WERI-Rb-1 (cell line): ENCODE measurements around the gene GHRL.

Experiments
- DNase-seq: peaks from one replicate; pipeline ENCODE4 v3.0.0-alpha.2; 2020
- H3K27ac ChIP-seq: fragments of 250-450 bp; sonication (Bioruptor Pico); 2 replicates; pipeline ENCODE4 v1.5.1; 2020; ENCODE audit warnings: mild to moderate bottlenecking, moderate library complexity
- H3K27me3 ChIP-seq: fragments of 250-450 bp; sonication (Bioruptor Pico); 2 replicates; pipeline ENCODE4 v1.5.1; 2021; ENCODE audit warnings: mild to moderate bottlenecking, low read depth, moderate library complexity; ENCODE audit not compliant: insufficient read depth, severe bottlenecking
- H3K36me3 ChIP-seq: fragments of 250-450 bp; sonication (Bioruptor Pico); 2 replicates; pipeline ENCODE4 v1.5.1; 2020; ENCODE audit warnings: mild to moderate bottlenecking, moderate library complexity
- H3K4me3 ChIP-seq: 2 replicates; pipeline ENCODE4 v1.5.1; 2011; ENCODE audit warnings: low read depth, mild to moderate bottlenecking, control low read depth, low read length
- H3K9me3 ChIP-seq: fragments of 250-450 bp; sonication (Bioruptor Pico); 2 replicates; pipeline ENCODE4 v1.5.1; 2021; ENCODE audit warnings: mild to moderate bottlenecking, moderate library complexity; ENCODE audit not compliant: severe bottlenecking
- CTCF ChIP-seq: IDR thresholded peaks from 2 replicates; pipeline ENCODE4 v1.5.1; 2011; ENCODE audit warnings: low read depth, mild to moderate bottlenecking, control low read depth, inconsistent platforms, low read length

Gene GHRL

DNA sequence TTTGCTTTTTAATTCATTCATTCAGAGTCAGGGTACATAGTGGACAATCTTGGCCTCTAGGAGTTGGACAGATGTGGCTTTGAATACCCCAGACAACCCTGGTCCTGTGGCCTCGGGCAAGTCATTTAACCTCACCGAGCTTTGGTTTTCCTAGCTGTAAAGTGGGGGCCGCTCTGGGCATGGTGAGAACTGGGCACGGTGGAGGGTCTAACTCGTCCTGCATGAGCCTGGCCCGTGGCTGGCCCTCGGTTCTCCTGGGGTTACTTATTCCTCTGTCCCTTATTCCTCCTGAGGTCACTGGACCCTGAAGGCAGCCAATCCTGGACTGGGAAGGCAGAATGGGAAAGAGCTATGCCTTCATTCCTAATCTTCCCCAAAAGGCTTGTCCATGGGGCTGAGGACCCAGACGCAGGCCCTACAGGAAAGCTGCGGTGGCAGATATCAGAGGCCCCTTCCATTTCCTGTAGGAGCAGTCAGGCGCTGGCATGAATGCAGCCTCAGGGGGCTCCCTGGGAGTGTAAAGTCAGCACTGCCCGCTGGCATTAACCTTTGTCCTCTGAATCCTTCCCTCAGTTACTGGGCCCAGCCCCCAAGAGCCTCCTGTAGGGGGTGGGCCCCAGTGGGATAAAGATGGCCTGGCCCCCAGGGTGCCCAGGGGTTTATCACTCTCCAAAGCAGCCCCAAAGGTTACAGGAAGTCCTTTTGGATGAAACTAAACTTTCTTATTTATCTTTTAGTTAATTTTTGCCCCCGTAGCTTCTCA lies 46.0 kb upstream of the GHRL start:
- no peaks in the 10 kb centered on the region for H3K36me3 ChIP-seq
- H3K4me3 ChIP-seq, result no peak overlapping the region
- TF ChIP-seq CTCF, result no peak
- no peak for DNase-seq
- H3K27me3 ChIP-seq, result no peaks in the 10 kb centered on the region
- H3K9me3 ChIP-seq, result no peaks in the 10 kb centered on the region
- no peak overlapping the region for H3K27ac ChIP-seq

GRCh38 chr3:10338164-10338470 lies 45.4 kb upstream of the GHRL start:
- H3K4me3 ChIP-seq, result no peak overlapping the region
- no peaks in the 10 kb centered on the region for H3K27me3 ChIP-seq
- no peaks in the 10 kb centered on the region for H3K9me3 ChIP-seq
- H3K27ac ChIP-seq, result no peak overlapping the region
- TF ChIP-seq CTCF, result no peak
- no peaks in the 10 kb centered on the region for H3K36me3 ChIP-seq
- no peak for DNase-seq

DNA sequence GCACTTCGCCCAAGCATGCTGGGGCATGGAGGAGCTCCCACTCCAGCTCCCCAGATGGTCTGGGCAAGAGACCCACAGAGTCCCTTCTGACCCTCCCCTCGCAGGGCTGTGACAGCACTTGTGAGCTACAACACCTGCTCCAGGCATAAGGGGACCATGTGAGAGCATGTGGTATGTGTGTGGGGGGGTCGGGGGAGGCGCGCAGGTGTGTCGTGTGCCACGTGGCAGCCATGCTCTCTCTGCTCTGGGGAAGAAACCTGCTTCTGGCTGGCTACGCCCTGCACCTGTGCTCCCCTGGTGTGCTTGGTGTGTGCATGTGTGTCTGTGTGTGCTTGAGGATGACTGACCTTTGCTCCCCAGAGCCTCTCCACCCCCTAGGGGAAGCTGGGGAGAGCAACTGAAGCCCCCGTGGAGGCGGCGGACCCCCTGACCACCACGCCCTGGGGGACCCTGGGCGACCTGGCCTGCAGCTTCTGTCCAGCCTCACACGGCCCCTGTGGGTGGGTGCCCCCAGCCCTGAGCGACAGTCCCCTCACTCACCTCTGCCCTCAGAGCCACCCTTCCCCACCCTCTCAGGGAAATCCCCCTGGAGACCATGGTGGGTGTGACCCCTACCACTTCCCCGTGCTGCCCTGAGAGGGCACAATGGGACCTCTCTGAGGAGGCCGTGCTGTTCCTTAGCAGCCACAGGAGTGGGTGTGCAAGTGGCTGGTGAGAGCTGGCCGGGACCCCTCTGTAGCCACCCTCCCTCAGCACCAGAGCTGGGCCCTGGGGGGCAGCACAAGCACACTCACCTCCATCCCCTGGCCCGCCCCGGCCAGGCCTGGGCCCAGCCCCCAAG lies 44.8 kb upstream of the GHRL start:
- Histone ChIP-seq H3K9me3 (no peaks in the 10 kb centered on the region), H3K27ac (no peak overlapping the region), H3K27me3 (no peaks in the 10 kb centered on the region), H3K36me3 (no peaks in the 10 kb centered on the region), H3K4me3 (no peak overlapping the region)
- no peak for TF ChIP-seq CTCF
- DNase-seq, result no peak

- no peak for DNase-seq
- no peak for TF ChIP-seq CTCF
- H3K9me3 ChIP-seq, result no peaks in the 10 kb centered on the region
- H3K4me3 ChIP-seq, result no peak overlapping the region
- H3K27ac ChIP-seq, result no peak overlapping the region
- H3K27me3 ChIP-seq, result no peaks in the 10 kb centered on the region
- H3K36me3 ChIP-seq, result no peaks in the 10 kb centered on the region
Observed at GRCh38 chr3:10336761-10337160, 44.0 kb upstream of the GHRL start.

- no peak for DNase-seq
- Histone ChIP-seq H3K4me3 (no peak overlapping the region), H3K36me3 (no peaks in the 10 kb centered on the region), H3K9me3 (no peaks in the 10 kb centered on the region), H3K27ac (no peak overlapping the region), H3K27me3 (no peaks in the 10 kb centered on the region)
- TF ChIP-seq CTCF, result no peak
Observed at GRCh38 chr3:10335871-10336622, 43.3 kb upstream of the GHRL start.
